GM19397 (cell line): Measurements from ENCODE around the gene MROH9.
"Not testable (repeated sequence)": the region's sequence is repeated elsewhere in the genome, so short reads cannot be mapped to it uniquely, and the experiment has no call there.

Experiments used
- ATAC-seq: cut with Tn5 transposase; IDR thresholded peaks from one replicate; pipeline ENCODE4 v1.9.1; 2021; ENCODE audit warnings: mild to moderate bottlenecking, moderate library complexity; ENCODE audit not compliant: unreplicated experiment

Gene MROH9

DNA sequence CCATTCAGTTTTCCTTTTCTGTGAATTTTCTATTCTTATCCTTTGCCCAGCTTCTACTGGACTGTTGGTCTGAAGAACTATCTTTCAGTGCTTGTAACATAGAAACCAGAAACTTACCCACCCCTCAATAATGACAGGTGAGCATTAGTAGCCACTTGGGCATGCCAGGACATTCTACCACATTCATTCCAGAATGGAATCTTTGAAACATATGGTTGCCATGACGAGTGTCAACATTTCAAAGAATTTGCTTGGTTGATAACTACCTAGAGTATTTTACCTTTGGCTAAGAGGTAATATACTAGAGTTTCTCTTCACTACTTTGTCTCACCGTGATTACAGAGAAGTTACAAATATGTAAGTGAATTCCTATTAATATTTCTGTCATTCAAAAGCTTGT, at the start of gene MROH9:
MROH9 (plus strand) TSS at position 304 of the 400 bp plus-strand sequence. CDS start 10,023 bp downstream, outside the sequence.
- no peak for ATAC-seq

DNA sequence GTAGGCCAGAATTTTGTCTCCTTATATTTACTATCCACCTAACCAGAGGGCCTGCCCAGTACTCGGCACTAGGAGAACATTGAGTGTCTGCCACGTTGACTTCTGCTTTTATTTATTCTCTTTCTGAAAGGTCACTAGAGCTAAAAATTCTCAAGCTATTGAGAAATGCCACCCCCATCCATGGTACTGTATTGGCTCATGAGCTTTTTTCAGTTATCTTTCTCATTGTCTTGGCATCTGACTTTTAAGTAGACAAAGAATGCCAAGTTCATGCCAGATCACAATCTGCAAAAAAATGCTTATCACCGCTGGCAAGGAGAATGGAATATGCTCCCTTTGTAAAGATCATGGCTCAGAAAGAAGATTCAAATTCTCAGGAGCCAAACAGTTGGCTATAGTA, 49.8 kb upstream of the MROH9 start:
- ATAC-seq = no peak

DNA sequence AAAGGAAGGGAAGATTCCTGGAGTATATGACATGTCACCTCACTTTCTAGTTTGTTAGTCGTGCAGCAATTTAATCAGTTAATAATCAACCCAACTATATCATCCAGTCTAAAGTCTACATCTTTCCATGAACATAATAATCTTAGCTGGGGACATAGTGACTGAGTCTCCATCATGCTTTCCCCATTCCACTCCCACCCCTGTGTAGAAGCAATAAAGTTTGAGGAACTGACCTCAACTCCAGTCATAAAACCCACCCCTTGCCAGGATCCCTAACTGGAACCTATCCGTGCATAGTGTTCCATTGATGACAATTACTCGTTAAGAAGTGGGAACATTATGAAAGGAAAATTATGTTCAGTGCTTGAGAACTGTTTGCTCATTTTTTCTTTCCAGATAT, 48.9 kb upstream of the MROH9 start:
- no peak for ATAC-seq

GRCh38 chr1:170887726-170888125, 47.6 kb upstream of the MROH9 start:
- ATAC-seq = no peak

DNA sequence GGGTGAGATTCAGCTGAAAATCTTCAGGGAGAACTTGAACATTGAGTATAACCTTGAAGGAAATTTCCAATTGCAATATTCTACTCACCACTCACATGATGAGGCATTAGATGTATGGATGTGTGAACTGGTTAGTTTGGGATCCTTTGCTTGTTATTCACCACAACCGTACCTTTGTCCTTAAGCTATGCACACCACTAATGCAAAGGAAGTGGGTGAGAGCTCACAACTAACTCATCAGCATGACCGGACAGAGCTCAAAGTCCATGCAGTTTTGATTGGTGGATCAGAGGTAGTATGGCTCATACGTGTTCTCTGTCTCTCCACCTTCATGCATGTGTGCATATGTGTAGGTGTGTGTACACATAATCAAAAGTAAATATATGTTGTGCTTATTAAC, 43.5 kb upstream of the MROH9 start:
- ATAC-seq = no peak

DNA sequence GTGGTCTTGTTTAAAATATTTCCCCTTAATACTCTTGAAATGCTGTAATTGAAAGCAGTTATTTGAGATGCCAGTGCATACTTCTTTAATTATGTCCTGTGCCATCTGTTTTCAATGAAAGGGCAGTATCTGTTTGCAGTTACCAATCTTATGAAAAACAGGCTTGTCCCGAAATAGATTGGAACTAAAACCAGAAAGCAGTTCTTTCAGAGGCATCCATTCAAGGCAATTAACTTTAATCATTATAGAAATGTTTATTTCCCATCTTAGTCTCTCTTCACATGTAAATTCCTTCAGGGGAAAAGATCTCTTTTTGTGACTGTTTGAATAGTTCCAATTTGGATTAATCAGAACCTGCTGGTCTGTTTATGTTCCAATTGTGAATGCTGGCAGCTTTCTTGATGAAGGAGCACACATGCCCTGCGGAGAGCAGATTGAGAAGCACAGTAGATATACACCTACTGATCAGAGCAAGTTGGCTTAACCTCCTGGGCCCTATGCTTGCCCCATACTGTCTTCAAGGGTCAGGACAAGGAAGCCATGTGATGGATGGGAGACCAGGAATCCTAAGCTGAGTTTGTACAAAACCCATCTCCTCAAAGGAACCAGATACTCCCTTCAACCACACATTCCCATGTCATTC, 41.6 kb upstream of the MROH9 start:
- no peak for ATAC-seq

DNA sequence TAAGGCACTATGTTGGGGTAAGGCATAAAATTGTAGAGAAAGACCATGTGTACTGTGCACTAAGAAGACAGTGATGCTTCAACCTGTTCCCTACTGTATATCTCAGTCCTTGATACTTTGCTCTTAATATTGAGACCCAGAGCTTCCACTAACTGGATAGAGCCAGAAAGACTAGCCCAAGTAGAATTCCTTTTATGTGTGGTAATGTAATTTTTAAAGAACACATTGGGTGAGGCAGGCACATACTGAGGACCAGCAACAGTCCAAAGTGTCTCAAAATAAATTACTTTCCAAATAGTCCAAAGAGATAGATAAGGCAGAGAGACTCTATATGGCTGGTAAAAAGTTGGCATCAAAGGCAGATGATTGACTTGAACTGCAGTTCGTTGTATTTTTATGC, 31.4 kb upstream of the MROH9 start:
- ATAC-seq = no peak

DNA sequence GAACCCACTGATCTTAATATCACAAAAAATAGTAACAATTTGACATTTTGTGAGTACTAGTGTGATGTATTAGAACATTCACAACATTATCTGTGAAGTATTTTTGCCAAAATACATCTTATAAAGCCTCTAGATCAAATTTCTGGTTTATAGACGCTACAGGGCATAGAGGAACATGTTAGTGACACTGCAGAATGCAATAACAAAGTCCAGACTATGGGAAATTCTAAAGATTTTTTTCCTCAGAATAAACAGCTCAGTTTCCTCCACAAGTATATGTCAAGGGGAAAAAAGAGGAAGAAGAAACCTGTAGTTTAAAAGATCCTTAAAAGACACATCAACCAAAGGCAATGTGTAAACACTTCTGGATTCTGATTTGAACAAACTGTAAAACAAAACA, 26.4 kb upstream of the MROH9 start:
- ATAC-seq = no peak

- ATAC-seq = no peak
Observed at GRCh38 chr1:170910273-170910672, 25.1 kb upstream of the MROH9 start.

- ATAC-seq = no peak
Observed at GRCh38 chr1:170917373-170917772, 18.0 kb upstream of the MROH9 start.

GRCh38 chr1:170924656-170925055, 10.7 kb upstream of the MROH9 start:
- ATAC-seq = not testable (repeated sequence)

DNA sequence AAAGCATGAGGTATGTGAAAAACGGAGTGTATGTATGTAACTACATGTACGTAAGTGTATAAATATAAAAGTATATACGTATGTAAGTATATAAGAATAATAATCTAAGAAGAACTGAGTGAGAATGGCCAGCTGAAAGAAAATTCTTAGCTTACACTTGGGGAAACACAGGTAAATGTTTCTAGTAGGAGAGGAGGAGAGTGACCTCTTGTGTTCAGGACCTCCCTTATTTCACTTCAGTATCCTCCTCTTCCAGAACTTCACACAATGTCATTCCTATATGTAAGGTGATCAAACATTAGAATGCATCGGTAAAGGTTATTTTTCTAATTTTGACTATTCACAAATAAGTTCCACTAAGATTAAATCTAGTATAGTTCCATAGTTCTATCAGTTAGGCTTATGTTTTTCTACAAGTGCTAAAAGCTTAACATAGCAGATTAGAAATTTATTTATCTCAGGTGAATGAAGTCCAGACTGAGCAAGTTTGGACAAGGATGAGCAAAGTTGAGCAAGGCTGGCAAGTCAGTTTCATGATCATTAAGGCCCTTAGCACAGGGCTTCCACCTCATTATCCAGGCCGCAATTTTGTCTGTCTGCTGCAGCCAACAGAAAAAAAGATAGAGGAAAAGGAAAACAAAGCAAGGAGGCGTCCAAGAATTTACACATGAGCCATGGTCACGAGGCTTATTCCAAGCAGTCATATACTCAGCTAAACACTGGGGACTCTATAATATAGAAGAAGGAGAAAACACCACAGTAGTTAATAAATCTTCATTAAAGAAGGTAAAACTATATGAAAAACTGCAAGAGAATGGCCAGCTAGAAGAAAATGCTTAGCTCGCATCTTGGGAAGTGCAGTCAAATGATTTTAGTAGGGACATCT, 7.1 kb upstream of the MROH9 start:
- no peak for ATAC-seq

GRCh38 chr1:170929412-170929834, 5.9 kb upstream of the MROH9 start:
- ATAC-seq = no peak

DNA sequence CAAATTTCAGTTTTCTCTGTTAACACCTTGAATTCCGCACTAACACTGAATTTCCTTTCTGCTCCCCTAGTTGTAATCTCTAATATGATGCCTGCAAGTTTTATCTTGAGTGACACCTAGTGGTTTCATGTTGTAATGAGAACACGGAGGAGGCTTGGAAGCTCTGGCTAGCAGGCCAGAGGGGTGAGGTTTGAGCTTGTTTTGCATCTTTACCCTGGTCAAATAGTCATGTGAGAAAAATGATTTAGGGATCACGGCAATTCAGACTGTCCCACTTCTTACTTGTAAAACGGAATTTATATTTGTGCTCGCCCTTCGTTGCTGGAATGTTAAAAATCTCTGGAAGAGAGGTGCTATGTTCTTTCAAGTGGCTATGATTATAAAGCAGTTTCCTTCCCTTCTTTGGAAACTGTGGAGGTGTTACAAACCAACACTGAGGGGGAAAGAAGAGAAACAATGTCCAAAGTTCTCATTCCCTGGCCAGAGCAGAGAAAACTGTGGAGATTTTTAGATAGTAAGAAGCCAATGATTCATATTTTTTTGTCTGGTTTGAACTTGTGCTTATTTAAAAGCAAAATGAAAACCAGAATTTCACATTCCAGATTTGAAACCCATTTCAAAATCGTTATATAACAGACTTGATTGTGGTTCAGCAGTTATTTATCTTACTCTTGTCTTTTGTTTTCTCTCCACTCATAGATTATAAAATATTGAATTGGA, 5.3 kb upstream of the MROH9 start:
- peak; percentile 92 for ATAC-seq

- no peak for ATAC-seq
Observed at GRCh38 chr1:170931650-170932049, 3.7 kb upstream of the MROH9 start.

DNA sequence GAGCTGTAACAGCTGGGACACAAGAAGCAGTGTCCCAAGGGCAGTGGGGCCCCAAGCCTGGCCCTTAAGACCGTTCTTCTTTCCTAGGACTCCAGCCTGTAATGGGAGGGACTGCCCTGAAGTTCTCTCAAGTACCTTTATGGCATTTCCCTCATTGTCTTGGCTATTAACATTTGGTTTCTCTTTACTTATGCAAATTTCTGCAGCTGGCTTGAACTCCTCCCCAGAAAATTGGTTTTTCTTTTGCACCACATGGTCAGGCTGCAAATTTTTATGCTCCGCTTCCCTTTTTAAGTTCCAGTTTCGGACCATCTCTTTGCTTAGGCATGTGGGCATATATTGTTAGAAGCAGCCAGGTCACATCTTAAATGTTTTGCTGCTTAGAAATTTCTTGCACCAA, 3.1 kb upstream of the MROH9 start:
- no peak for ATAC-seq

DNA sequence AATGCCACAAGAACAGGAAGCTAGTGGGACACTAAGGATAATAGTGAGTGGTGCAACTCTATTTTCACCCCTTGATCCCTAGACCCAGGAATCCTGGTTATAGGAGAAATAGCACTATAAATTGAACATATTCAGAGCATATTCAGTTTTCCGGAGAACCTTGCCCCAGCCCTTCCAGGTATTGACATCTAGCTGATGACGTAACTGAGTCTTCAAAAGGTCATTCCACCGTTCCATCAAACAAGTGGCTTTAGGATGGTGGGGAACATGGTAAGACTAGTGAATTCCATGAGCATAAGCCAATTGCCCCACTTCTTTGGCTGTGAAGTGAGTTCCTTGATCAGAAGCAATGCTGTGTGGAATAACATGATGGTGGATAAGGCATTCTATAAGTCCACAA, 2.9 kb downstream of the MROH9 start:
- ATAC-seq = no peak

DNA sequence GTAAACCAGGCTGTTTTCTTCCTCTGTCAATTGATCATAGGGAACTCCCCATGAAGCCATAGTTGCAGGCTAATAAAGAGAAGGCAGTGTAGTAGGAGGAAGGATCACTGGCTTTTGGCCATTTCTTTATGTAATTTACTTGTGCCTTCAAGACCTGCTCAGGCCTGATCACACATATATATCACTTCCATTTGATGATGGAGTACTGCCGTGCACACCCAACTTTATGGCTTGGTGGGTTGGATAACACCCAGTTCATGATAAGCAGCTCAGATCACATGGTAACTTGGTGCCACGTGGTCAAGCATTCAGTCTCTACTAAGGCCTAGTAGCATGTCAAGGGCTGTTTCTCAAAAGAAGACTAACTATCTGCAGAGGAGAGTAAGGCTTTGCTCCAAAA, 4.1 kb downstream of the MROH9 start:
- no peak for ATAC-seq

- not testable (repeated sequence) for ATAC-seq
Observed at GRCh38 chr1:170951744-170952143, 16.4 kb downstream of the MROH9 start.

DNA sequence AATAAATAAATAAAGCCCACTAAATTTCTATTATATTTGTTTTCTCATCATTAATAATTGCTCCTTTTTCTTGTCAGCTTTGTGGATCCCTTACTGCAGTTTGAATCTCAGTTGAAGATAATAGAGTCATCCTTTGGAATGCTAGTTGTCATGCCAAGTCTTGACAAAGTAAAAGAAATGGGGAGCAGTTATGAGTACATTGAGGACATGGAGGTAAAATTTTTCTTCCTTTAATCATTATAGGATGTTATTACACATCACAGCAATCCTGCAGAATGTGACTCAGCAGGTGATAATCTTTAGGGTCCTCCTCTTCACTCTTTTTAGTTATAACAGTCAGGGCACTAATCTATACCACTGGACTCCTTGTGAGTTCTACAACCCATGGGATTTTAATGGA, 24.1 kb downstream of the MROH9 start:
- ATAC-seq = no peak

DNA sequence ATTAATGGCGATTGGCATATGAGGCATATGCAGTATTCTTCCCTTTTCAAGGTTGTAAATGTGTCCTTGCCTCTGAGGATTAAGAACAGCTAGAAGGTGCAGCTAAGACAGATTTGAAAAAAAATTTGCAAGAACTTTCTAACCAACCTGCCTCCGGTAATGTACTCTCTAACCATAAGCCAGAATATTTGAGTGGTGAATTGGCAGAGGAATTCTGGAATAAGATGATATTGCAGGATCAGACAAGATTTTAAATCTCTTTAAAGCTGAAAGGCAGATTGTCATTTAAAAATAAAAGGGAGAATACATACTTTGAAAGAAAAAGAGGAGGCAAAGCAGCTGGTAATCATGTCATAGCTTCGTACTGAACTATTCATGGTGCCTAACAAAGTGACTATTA, 29.2 kb downstream of the MROH9 start:
- ATAC-seq = no peak
